Liver (tissue), 9 donors: ENCODE results near the gene LEMD1. TPM values are rescaled to one million over a fixed set of nuclear protein-coding genes. Genes with fewer than 3 reads are reported as not detected.

Experiments used
- DNase-seq: peaks from one replicate; pipeline ENCODE4 v3.0.0-alpha.2; 2017; ENCODE audit warnings: low spot score
- H3K27ac ChIP-seq, 2 donors: one replicate each; pipeline ENCODE4 v1.7.0; 2013; ENCODE audit warnings: inconsistent platforms in 2 of 2, low read length in 2 of 2, control low read depth in 1 of 2, low read depth in 1 of 2, mild to moderate bottlenecking in 1 of 2
- H3K27me3 ChIP-seq, 4 donors: one replicate each; pipeline versions ENCODE4 v1.6.1 to v1.7.0; 2013; ENCODE audit warnings: low read length in 3 of 4, inconsistent platforms in 1 of 4, mild to moderate bottlenecking in 1 of 4, moderate library complexity in 1 of 4; ENCODE audit not compliant: control insufficient read depth in 4 of 4, insufficient read depth in 4 of 4
- H3K36me3 ChIP-seq, 4 donors: one replicate each; pipeline versions ENCODE4 v1.6.1 to v1.7.0; 2013; ENCODE audit warnings: low read length in 3 of 4, mild to moderate bottlenecking in 3 of 4, low read depth in 1 of 4, moderate library complexity in 1 of 4; ENCODE audit not compliant: control insufficient read depth in 4 of 4, insufficient read depth in 3 of 4
- H3K4me1 ChIP-seq, 4 donors: one replicate each; pipeline versions ENCODE4 v1.6.1 to v1.7.0; 2013; ENCODE audit warnings: low read length in 3 of 4, mild to moderate bottlenecking in 3 of 4, moderate library complexity in 1 of 4; ENCODE audit not compliant: control insufficient read depth in 4 of 4, insufficient read depth in 4 of 4
- H3K4me3 ChIP-seq, 3 donors: one replicate each; pipeline versions ENCODE4 v1.6.1 to v1.7.0; 2013; ENCODE audit warnings: low read length in 3 of 3, control low read depth in 1 of 3, low read depth in 1 of 3, mild to moderate bottlenecking in 1 of 3
- H3K9ac ChIP-seq, 2 donors: one replicate each; pipeline ENCODE4 v1.7.0; 2013; ENCODE audit warnings: low read length in 2 of 2, mild to moderate bottlenecking in 2 of 2, moderate library complexity in 2 of 2, control low read depth in 1 of 2, low read depth in 1 of 2
- H3K9me3 ChIP-seq, 4 donors: one replicate each; pipeline versions ENCODE4 v1.6.1 to v1.7.0; 2013; ENCODE audit warnings: low read length in 3 of 4; ENCODE audit not compliant: control insufficient read depth in 4 of 4
- EGR1 ChIP-seq, 2 donors: IDR thresholded peaks; 2 replicates each; pipeline ENCODE4 v1.6.1; 2016 to 2018; ENCODE audit warnings: antibody characterized with exemption in 2 of 2, low read depth in 2 of 2
- FOXA2 ChIP-seq: IDR thresholded peaks from 2 replicates; pipeline ENCODE4 v1.6.1; 2016; ENCODE audit warnings: antibody characterized with exemption
- GABPA ChIP-seq, 2 donors: IDR thresholded peaks in 1 of 2; conservative IDR thresholded peaks in 1 of 2; 2 replicates each; pipeline ENCODE4 v1.6.1; 2016; ENCODE audit warnings: antibody characterized with exemption in 2 of 2, mild to moderate bottlenecking in 1 of 2, moderate library complexity in 1 of 2
- HNF4A ChIP-seq, 2 donors: conservative IDR thresholded peaks; 2 replicates each; pipeline ENCODE4 v1.6.1; 2016; ENCODE audit warnings: antibody characterized with exemption in 2 of 2, mild to moderate bottlenecking in 2 of 2
- HNF4G ChIP-seq: IDR thresholded peaks from 2 replicates; pipeline ENCODE4 v1.6.1; 2016; ENCODE audit warnings: antibody characterized with exemption
- JUND ChIP-seq, 2 donors: IDR thresholded peaks; 2 replicates each; pipeline ENCODE4 v1.6.1; 2016; ENCODE audit warnings: antibody characterized with exemption in 2 of 2
- MAX ChIP-seq: IDR thresholded peaks from 2 replicates; pipeline ENCODE4 v1.6.1; 2016; ENCODE audit warnings: antibody characterized with exemption
- NR2F2 ChIP-seq: IDR thresholded peaks from 2 replicates; pipeline ENCODE4 v1.6.1; 2016; ENCODE audit warnings: antibody characterized with exemption
- RAD21 ChIP-seq, 2 donors: IDR thresholded peaks; 2 replicates each; pipeline ENCODE4 v1.6.1; 2016; ENCODE audit warnings: antibody characterized with exemption in 2 of 2, mild to moderate bottlenecking in 2 of 2
- SP1 ChIP-seq: IDR thresholded peaks from 2 replicates; pipeline ENCODE4 v1.6.1; 2018; ENCODE audit warnings: antibody characterized with exemption, mild to moderate bottlenecking
- YY1 ChIP-seq: IDR thresholded peaks from 2 replicates; pipeline ENCODE4 v1.6.1; 2016; ENCODE audit warnings: antibody characterized with exemption, mild to moderate bottlenecking
- ZBTB33 ChIP-seq: IDR thresholded peaks from 2 replicates; pipeline ENCODE4 v1.6.1; 2016; ENCODE audit warnings: antibody characterized with exemption
- WGBS: extraction: QIAGEN DNeasy Blood & Tissue Kit; methylation state at CpG from one replicate; pipeline ENCODE4 v1.1.7; 2013; 5-methylcytosine and 5-hydroxymethylcytosine counted together
- polyA plus RNA-seq, 2 donors: library from polyadenylated mRNA; stranded (reverse) in 1 of 2; unstranded in 1 of 2; fragments of 200-250 nt in 1 of 2; fragments of >200 nt in 1 of 2; fragmentation: Nextera tagmentation in 1 of 2; extraction: Ambion mirVana in 1 of 2; gene quantifications; one replicate each; pipeline versions ENCODE4 v1.2.1 to v1.2.3, GENCODE V29; 2013 to 2015
- total RNA-seq, 2 donors: library from RNA; depleted of rRNA; stranded (reverse); fragments of >200 nt; gene quantifications; one replicate each; pipeline ENCODE4 v1.2.3, GENCODE V29; 2014
- TF ChIP-seq, protein P1 (sequence below): fragments of 150-350 bp; IDR thresholded peaks from 2 replicates; pipeline ENCODE4 v1.5.1; 2017; ENCODE audit warnings: improper control_type of control experiment, low read depth, low read length; ENCODE audit not compliant: missing input control
- TF ChIP-seq, protein P2 (sequence below): IDR thresholded peaks from 2 replicates; pipeline ENCODE4 v1.6.1; 2016; ENCODE audit warnings: antibody characterized with exemption, mild to moderate bottlenecking
- donor health status: healthy.
- donor health status: healthy.
- donor health status: healthy.
- donor health status: healthy.
- donor health status: healthy.

The LEMD1 gene
- total and polyA plus RNA-seq, 4 donors = not detected

- WGBS = 22% methylated on average over 6 of the region's 6 CpGs
- no peak overlapping the region for H3K9ac ChIP-seq
- H3K27ac ChIP-seq = no peak overlapping the region
- no peak for DNase-seq
- H3K4me3 ChIP-seq = no peak overlapping the region
- no peaks in the 10 kb centered on the region for H3K9me3 ChIP-seq
- H3K4me1 ChIP-seq = peaks cover 0 to 3% (median 0%) of the 10 kb centered on the region in 4 donors
- TF ChIP-seq GABPA (IDR thresholded peaks at IDR 0.05 in 1 of 2, conservative IDR thresholded peaks at IDR 0.05 in 1 of 2) (no peak), HNF4G (no peak), ZBTB33 (no peak), YY1 (no peak), HNF4A (conservative IDR thresholded peaks at IDR 0.05) (no peak), JUND (IDR thresholded peaks at IDR 0.05) (no peak), EGR1 (IDR thresholded peaks at IDR 0.05; ENCODE audit: low read depth in 2 of 2) (no peak)
- TF ChIP-seq, protein P1, sequence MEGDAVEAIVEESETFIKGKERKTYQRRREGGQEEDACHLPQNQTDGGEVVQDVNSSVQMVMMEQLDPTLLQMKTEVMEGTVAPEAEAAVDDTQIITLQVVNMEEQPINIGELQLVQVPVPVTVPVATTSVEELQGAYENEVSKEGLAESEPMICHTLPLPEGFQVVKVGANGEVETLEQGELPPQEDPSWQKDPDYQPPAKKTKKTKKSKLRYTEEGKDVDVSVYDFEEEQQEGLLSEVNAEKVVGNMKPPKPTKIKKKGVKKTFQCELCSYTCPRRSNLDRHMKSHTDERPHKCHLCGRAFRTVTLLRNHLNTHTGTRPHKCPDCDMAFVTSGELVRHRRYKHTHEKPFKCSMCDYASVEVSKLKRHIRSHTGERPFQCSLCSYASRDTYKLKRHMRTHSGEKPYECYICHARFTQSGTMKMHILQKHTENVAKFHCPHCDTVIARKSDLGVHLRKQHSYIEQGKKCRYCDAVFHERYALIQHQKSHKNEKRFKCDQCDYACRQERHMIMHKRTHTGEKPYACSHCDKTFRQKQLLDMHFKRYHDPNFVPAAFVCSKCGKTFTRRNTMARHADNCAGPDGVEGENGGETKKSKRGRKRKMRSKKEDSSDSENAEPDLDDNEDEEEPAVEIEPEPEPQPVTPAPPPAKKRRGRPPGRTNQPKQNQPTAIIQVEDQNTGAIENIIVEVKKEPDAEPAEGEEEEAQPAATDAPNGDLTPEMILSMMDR = no peak
- TF ChIP-seq, protein P2, sequence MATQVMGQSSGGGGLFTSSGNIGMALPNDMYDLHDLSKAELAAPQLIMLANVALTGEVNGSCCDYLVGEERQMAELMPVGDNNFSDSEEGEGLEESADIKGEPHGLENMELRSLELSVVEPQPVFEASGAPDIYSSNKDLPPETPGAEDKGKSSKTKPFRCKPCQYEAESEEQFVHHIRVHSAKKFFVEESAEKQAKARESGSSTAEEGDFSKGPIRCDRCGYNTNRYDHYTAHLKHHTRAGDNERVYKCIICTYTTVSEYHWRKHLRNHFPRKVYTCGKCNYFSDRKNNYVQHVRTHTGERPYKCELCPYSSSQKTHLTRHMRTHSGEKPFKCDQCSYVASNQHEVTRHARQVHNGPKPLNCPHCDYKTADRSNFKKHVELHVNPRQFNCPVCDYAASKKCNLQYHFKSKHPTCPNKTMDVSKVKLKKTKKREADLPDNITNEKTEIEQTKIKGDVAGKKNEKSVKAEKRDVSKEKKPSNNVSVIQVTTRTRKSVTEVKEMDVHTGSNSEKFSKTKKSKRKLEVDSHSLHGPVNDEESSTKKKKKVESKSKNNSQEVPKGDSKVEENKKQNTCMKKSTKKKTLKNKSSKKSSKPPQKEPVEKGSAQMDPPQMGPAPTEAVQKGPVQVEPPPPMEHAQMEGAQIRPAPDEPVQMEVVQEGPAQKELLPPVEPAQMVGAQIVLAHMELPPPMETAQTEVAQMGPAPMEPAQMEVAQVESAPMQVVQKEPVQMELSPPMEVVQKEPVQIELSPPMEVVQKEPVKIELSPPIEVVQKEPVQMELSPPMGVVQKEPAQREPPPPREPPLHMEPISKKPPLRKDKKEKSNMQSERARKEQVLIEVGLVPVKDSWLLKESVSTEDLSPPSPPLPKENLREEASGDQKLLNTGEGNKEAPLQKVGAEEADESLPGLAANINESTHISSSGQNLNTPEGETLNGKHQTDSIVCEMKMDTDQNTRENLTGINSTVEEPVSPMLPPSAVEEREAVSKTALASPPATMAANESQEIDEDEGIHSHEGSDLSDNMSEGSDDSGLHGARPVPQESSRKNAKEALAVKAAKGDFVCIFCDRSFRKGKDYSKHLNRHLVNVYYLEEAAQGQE = no peak
- no peaks in the 10 kb centered on the region for H3K36me3 ChIP-seq
- H3K27me3 ChIP-seq = peaks cover 2 to 9% (median 6%) of the 10 kb centered on the region in 4 donors
These were observed 45.9 kb downstream of the LEMD1 start for GRCh38 chr1:205375835-205376545.

GRCh38 chr1:205374210-205375078 lies 47.4 kb downstream of the LEMD1 start:
- WGBS = 52% methylated on average over 10 of the region's 10 CpGs
- peaks cover 2 to 14% (median 6%) of the 10 kb centered on the region in 4 donors for H3K27me3 ChIP-seq
- no peaks in the 10 kb centered on the region for H3K36me3 ChIP-seq
- H3K9ac ChIP-seq = no peak overlapping the region
- no peak overlapping the region for H3K27ac ChIP-seq
- H3K4me1 ChIP-seq = peaks cover 0 to 3% (median 0%) of the 10 kb centered on the region in 4 donors
- DNase-seq = no peak
- no peaks in the 10 kb centered on the region for H3K9me3 ChIP-seq
- no peak overlapping the region for H3K4me3 ChIP-seq
- TF ChIP-seq SP1 (no peak), MAX (no peak), GABPA (IDR thresholded peaks at IDR 0.05 in 1 of 2, conservative IDR thresholded peaks at IDR 0.05 in 1 of 2) (no peak), RAD21 (IDR thresholded peaks at IDR 0.05) (no peak), NR2F2 (no peak), YY1 (no peak), FOXA2 (no peak)
- TF ChIP-seq, protein P1 = no peak
- TF ChIP-seq, protein P2 = no peak
